GM12878 (cell line): Measurements from ENCODE around the gene RAC3. TPM values are rescaled to one million over a fixed set of nuclear protein-coding genes. Genes with fewer than 3 reads are reported as not detected.

Source experiments
- ATAC-seq: fragments of 200-7000 bp; cut with Tn5 transposase; 3 replicates; pipeline ENCODE4 v1.9.1; 2020; ENCODE audit warnings: mild to moderate bottlenecking, moderate library complexity
- BruUV-seq: library from RNA; stranded (reverse); fragments of 400-500 nt; replicated peaks from 2 replicates; lab custom pipeline; 2021; lab: Mats Ljungman, UMichigan
- CTCF ChIA-PET: fragments of 300-600 bp; sonication (Branson Sonifier 250); formaldehyde crosslinking; extraction: SDS; loops from one replicate; lab custom pipeline; 2021; ENCODE audit warnings: inconsistent platforms; lab: Yijun Ruan, JAX
- POLR2A ChIA-PET: fragments of 350-600 bp; formaldehyde crosslinking; extraction: SDS; loops from one replicate; lab custom pipeline; 2021; ENCODE audit warnings: inconsistent platforms; lab: Charles Lee
- RAD21 ChIA-PET: fragments of 300-600 bp; sonication (Branson Sonifier 250); formaldehyde crosslinking; loops from one replicate; lab custom pipeline; 2023; ENCODE audit warnings: antibody characterized with exemption; ENCODE audit not compliant: unreplicated experiment; lab: Charles Lee
- SMC1A ChIA-PET: fragments of 300-600 bp; sonication (Branson Sonifier 250); formaldehyde crosslinking; loops from one replicate; lab custom pipeline; 2023; ENCODE audit not compliant: unreplicated experiment, uncharacterized antibody; lab: Charles Lee
- DNase-seq: peaks from one replicate; pipeline ENCODE4 v3.0.0-alpha.2; 2011; ENCODE audit warnings: low read depth, low spot score
- FAIRE-seq: peaks from 3 replicates; lab custom pipeline; 2011; peaks lifted over from hg19 to GRCh38; lab: Jason Lieb, UNC
- H2AFZ ChIP-seq: 2 replicates; pipeline ENCODE4 v1.6.0; 2011; ENCODE audit warnings: low read depth, low read length, control low read depth; ENCODE audit not compliant: control insufficient read depth
- H3K27ac ChIP-seq: 2 replicates; pipeline ENCODE4 v1.5.1; 2011; ENCODE audit warnings: control low read depth; ENCODE audit not compliant: control insufficient read depth, insufficient read depth
- H3K27me3 ChIP-seq, 2 experiments: replicated peaks in 1 of 2; 2 replicates each; pipeline versions ENCODE4 v1.6.0 to v1.6.1; 2011; ENCODE audit warnings: low read length in 1 of 2; ENCODE audit not compliant: control insufficient read depth in 2 of 2, insufficient read depth in 2 of 2
- H3K36me3 ChIP-seq, 2 experiments: 2 replicates each; pipeline ENCODE4 v1.5.1; 2011; ENCODE audit warnings: low read length in 1 of 2; ENCODE audit not compliant: control insufficient read depth in 2 of 2, insufficient read depth in 2 of 2
- H3K4me1 ChIP-seq: 2 replicates; pipeline ENCODE4 v1.6.1; 2011; ENCODE audit warnings: mild to moderate bottlenecking, low read length, moderate library complexity, mixed read lengths; ENCODE audit not compliant: control insufficient read depth, insufficient read depth
- H3K4me2 ChIP-seq: 2 replicates; pipeline ENCODE4 v1.6.0; 2011; ENCODE audit warnings: control low read depth; ENCODE audit not compliant: control insufficient read depth, insufficient read depth
- H3K4me3 ChIP-seq: fragments of 200-600 bp; sonication (generic); 2 replicates; pipeline ENCODE4 v1.5.1; 2016
- H3K79me2 ChIP-seq: 2 replicates; pipeline ENCODE4 v1.6.0; 2011; ENCODE audit warnings: low read length; ENCODE audit not compliant: control insufficient read depth, insufficient read depth
- H3K9ac ChIP-seq: 2 replicates; pipeline ENCODE4 v1.8.0; 2011; ENCODE audit warnings: low read length, control low read depth, mixed read lengths; ENCODE audit not compliant: control insufficient read depth, insufficient read depth
- H3K9me3 ChIP-seq: replicated peaks from 3 replicates; pipeline ENCODE4 v1.5.1; 2011; ENCODE audit warnings: mild to moderate bottlenecking, low read length; ENCODE audit not compliant: control insufficient read depth, insufficient read depth
- H4K20me1 ChIP-seq: 2 replicates; pipeline ENCODE4 v1.6.0; 2011; ENCODE audit not compliant: control insufficient read depth, insufficient read depth
- ASH2L ChIP-seq: fragments of 300-600, 200-600 bp; sonication (generic); IDR thresholded peaks from 2 replicates; pipeline ENCODE4 v1.6.1; 2017; ENCODE audit warnings: low read depth, mild to moderate bottlenecking, borderline replicate concordance
- BRCA1 ChIP-seq: IDR thresholded peaks from 2 replicates; pipeline ENCODE4 v1.6.1; 2011; ENCODE audit warnings: low read depth, low read length, improper control_type of control experiment
- CEBPB ChIP-seq, 2 experiments: fragments of 150-350 bp in 1 of 2; IDR thresholded peaks; 2 replicates each; pipeline ENCODE4 v1.6.1; 2012 to 2014; ENCODE audit warnings: low read depth in 2 of 2, low read length in 2 of 2, borderline replicate concordance in 1 of 2, inconsistent platforms in 1 of 2
- CTCF ChIP-seq, 3 experiments: IDR thresholded peaks in 2 of 3; conservative IDR thresholded peaks in 1 of 3; 2 replicates each; pipeline ENCODE4 v1.5.1; 2011; ENCODE audit warnings: low read depth in 3 of 3, low read length in 3 of 3, mild to moderate bottlenecking in 3 of 3, control low read depth in 2 of 3, moderate library complexity in 2 of 3, inconsistent platforms in 1 of 3, mixed read lengths in 1 of 3; ENCODE audit not compliant: control insufficient read depth in 2 of 3, insufficient read depth in 1 of 3; ENCODE audit errors: extremely low read depth in 1 of 3
- HDAC2 ChIP-seq: fragments of 200-600 bp; sonication (generic); IDR thresholded peaks from 2 replicates; pipeline ENCODE4 v1.6.1; 2017
- MLLT1 ChIP-seq: fragments of 450-650 bp; IDR thresholded peaks from 2 replicates; pipeline ENCODE4 v1.6.1; 2016; ENCODE audit warnings: mild to moderate bottlenecking
- NBN ChIP-seq: fragments of 450-650 bp; IDR thresholded peaks from 2 replicates; pipeline ENCODE4 v1.6.1; 2016
- NFYB ChIP-seq: IDR thresholded peaks from 2 replicates; pipeline ENCODE4 v1.6.1; 2011; ENCODE audit warnings: low read depth, mild to moderate bottlenecking, low read length, improper control_type of control experiment, moderate library complexity; ENCODE audit not compliant: insufficient read depth
- NKRF ChIP-seq: fragments of 450-650 bp; conservative IDR thresholded peaks from 2 replicates; pipeline ENCODE4 v1.6.1; 2017; ENCODE audit warnings: mild to moderate bottlenecking, moderate library complexity
- NR2C2 ChIP-seq: IDR thresholded peaks from 2 replicates; pipeline ENCODE4 v1.6.1; 2011; ENCODE audit warnings: borderline replicate concordance, low read depth; ENCODE audit not compliant: control insufficient read depth, insufficient read length
- PKNOX1 ChIP-seq: fragments of 450-650 bp; IDR thresholded peaks from 2 replicates; pipeline ENCODE4 v1.6.1; 2016; ENCODE audit warnings: mild to moderate bottlenecking
- RELB ChIP-seq: fragments of 450-650 bp; IDR thresholded peaks from 2 replicates; pipeline ENCODE4 v1.6.1; 2017; ENCODE audit warnings: low read depth, mild to moderate bottlenecking, moderate library complexity
- TARDBP ChIP-seq: IDR thresholded peaks from 2 replicates; pipeline ENCODE4 v1.6.1; 2016; ENCODE audit warnings: borderline replicate concordance
- YY1 ChIP-seq: IDR thresholded peaks from 2 replicates; pipeline ENCODE4 v1.6.1; 2011; ENCODE audit warnings: low read depth, mild to moderate bottlenecking, low read length
- ZNF217 ChIP-seq: fragments of 450-650 bp; IDR thresholded peaks from 2 replicates; pipeline ENCODE4 v1.6.1; 2017; ENCODE audit warnings: antibody characterized with exemption, mild to moderate bottlenecking
- WGBS: methylation state at CpG from one replicate; pipeline ENCODE4 v1.1.6; 2016; ENCODE audit warnings: low lambda C conversion rate; ENCODE audit not compliant: insufficient replicate concordance, insufficient coverage; ENCODE audit errors: missing lambda C conversion rate; 5-methylcytosine and 5-hydroxymethylcytosine counted together
- in situ Hi-C: fragments of 300-500 bp; cut with MboI; formaldehyde crosslinking; loops from 9 replicates; pipeline ENCODE4 v1.14.3; 2018; ENCODE audit warnings: mixed read lengths
- intact Hi-C: fragments of 100-400 bp; cut with micrococcal nuclease; formaldehyde crosslinking; loops from one replicate; pipeline ENCODE4 v1.14.2; 2022; ENCODE audit not compliant: unreplicated experiment
- polyA plus RNA-seq, 11 experiments: library from polyadenylated mRNA; depleted of rRNA in 4 of 11; unstranded in 6 of 11; stranded (reverse) in 5 of 11; fragments of >200 nt; fragmentation: Nextera tagmentation in 4 of 11; fragmentation: Illumina TruSeq in 1 of 11; extraction: Ambion mirVana in 4 of 11; extraction: Trizol in 1 of 11; gene quantifications; 1 replicate in 1 of 11; 2 replicates in 10 of 11; pipeline versions ENCODE4 v1.2.1 to v1.2.3, GENCODE V29; 2011 to 2016; ENCODE audit warnings: inconsistent platforms in 2 of 11, missing spikeins in 2 of 11, low read depth in 1 of 11
- total RNA-seq, 4 experiments: library from RNA; depleted of rRNA in 3 of 4; stranded (reverse); fragments of >200 nt in 3 of 4; fragmentation: Illumina TruSeq in 1 of 4; extraction: Trizol in 1 of 4; gene quantifications; 2 replicates each; pipeline versions ENCODE4 v1.2.1 to v1.2.3, GENCODE V29; 2013 to 2021

Gene RAC3
- total and polyA plus RNA-seq, 10 of the 15 experiments (the other 5 are each of a cell fraction or from before 2014, with no cell fraction given) = 0.11 to 32.9 (median 6.7) TPM

GRCh38 chr17:82001571-82002056, 29.9 kb upstream of the RAC3 start:
- 77% methylated on average over 17 of the region's 17 CpGs for WGBS
- RAD21 ChIA-PET = interaction anchor here (0.7 kb wide), 1 partner anchor 197 kb away, joined by 3 read pairs; no protein-coding TSS in a partner anchor
- H3K36me3 ChIP-seq = peaks cover 0 to 3% of the 10 kb centered on the region in 2 experiments; a peak in 2 of 4 replicates
- H3K9ac ChIP-seq = no peak overlapping the region
- no peak overlapping the region for H3K27ac ChIP-seq
- FAIRE-seq (no peak), ATAC-seq (no peak), DNase-seq (no peak)
- intact Hi-C loops (no loop called here), in situ Hi-C loops (no loop called here)
- POLR2A ChIA-PET = no interaction called here
- no peak overlapping the region for H3K4me2 ChIP-seq
- SMC1A ChIA-PET = no interaction called here
- no peaks in the 10 kb centered on the region for H3K4me1 ChIP-seq
- no peaks in the 10 kb centered on the region for H4K20me1 ChIP-seq
- no peaks in the 10 kb centered on the region for H3K27me3 ChIP-seq
- no peaks in the 10 kb centered on the region for H3K9me3 ChIP-seq
- CTCF ChIA-PET = no interaction called here
- no peaks in the 10 kb centered on the region for H3K79me2 ChIP-seq
- no TSS peak for BruUV-seq
- H2AFZ ChIP-seq = no peak overlapping the region
- no peak overlapping the region for H3K4me3 ChIP-seq
- no peak for TF ChIP-seq RELB
- TF ChIP-seq NFYB = no peak
- TF ChIP-seq CEBPB (IDR thresholded peaks at IDR 0.05; ENCODE audit: borderline replicate concordance in 1 of 2, low read depth in 2 of 2, low read length in 2 of 2) = no peak
- no peak for TF ChIP-seq NBN
- TF ChIP-seq HDAC2 = no peak
- TF ChIP-seq TARDBP = no peak
- TF ChIP-seq NKRF = no peak
- no peak for TF ChIP-seq ASH2L
- TF ChIP-seq NR2C2 = no peak
- TF ChIP-seq CTCF (IDR thresholded peaks at IDR 0.05 in 2 of 3, conservative IDR thresholded peaks at IDR 0.05 in 1 of 3; ENCODE audit: control insufficient read depth in 2 of 3, extremely low read depth in 1 of 3, insufficient read depth in 1 of 3, low read depth in 3 of 3, low read length in 3 of 3) = no peak
- no peak for TF ChIP-seq MLLT1
- TF ChIP-seq BRCA1 = no peak
- TF ChIP-seq PKNOX1 = no peak
- no peak for TF ChIP-seq ZNF217
- TF ChIP-seq YY1 = no peak
